GM12891 (cell line): ENCODE results near the gene SYS1.

Experiments
- PAX5 ChIP-seq: IDR thresholded peaks from 2 replicates; pipeline ENCODE4 v1.6.1; 2011; ENCODE audit warnings: low read length, moderate library complexity, mild to moderate bottlenecking; ENCODE audit not compliant: insufficient read depth, severe bottlenecking
- POLR2A ChIP-seq: IDR thresholded peaks from 2 replicates; pipeline ENCODE4 v1.6.1; 2011; ENCODE audit warnings: low read depth, low read length, control low read depth
- POLR2AphosphoS5 ChIP-seq: IDR thresholded peaks from 2 replicates; pipeline ENCODE4 v1.6.1; 2011; ENCODE audit warnings: low read depth, low read length, control low read depth
- TAF1 ChIP-seq: IDR thresholded peaks from 2 replicates; pipeline ENCODE4 v1.6.1; 2011; ENCODE audit warnings: low read depth, low read length, control low read depth

GRCh38 chr20:45399018-45399417, 36.1 kb downstream of the SYS1 start:
- TF ChIP-seq POLR2A (no peak), POLR2AphosphoS5 (no peak), TAF1 (no peak), PAX5 (no peak)
